ENCODE results near the gene KMT2C.
"Not testable (repeated sequence)": the region's sequence is repeated elsewhere in the genome, so short reads cannot be mapped to it uniquely, and the experiment has no call there.

The KMT2C gene

GRCh38 chr7:152399344-152399743 lies 36.5 kb downstream of the KMT2C start:
- DNase-seq: no peak

GRCh38 chr7:152395112-152395511 lies 40.7 kb downstream of the KMT2C start:
- no peak for DNase-seq

GRCh38 chr7:152394214-152394613 lies 41.6 kb downstream of the KMT2C start:
- DNase-seq: not testable (repeated sequence)

DNA sequence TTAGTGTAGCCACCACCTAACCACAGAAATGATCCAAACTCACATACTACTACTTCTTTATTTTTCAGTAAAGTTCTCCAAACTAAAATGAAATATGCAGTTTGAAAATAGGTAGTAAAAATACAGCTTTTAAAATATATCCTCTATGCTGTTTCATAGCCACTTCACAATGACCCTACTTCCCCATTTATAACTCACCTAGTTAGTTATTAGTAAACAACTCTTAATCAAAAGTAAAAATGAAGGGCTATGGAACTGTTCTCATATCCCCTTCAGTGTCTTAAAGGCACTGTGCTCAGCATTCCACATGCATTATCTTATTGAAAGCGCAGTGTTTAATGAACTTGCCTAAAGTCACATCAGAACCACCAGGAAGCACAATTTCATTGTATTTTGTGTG lies 43.5 kb downstream of the KMT2C start:
- no peak for DNase-seq

GRCh38 chr7:152386136-152386764 lies 49.6 kb downstream of the KMT2C start:
- not testable (repeated sequence) for DNase-seq

- not testable (repeated sequence) for DNase-seq
Observed at GRCh38 chr7:152384235-152385200, 51.3 kb downstream of the KMT2C start.

- DNase-seq: no peak
Observed at GRCh38 chr7:152383341-152384234, 52.2 kb downstream of the KMT2C start.

DNA sequence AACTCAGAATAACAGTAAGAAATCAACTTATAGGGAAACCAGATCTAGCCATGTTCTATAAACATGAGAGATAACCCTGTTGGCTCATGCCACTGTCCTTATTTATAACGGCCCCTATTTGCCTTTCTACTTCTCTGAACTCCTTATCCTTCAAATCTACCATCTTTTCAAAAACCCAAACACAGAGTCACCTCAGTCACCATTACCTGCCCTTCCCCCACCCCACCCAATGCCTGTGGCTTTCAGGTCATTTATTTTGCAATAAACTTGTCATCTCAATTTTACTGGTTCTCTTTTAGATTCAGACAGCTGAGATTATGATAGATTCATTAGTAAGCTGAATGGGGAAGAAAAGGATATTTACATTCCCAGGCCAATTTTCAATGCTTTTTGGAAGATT lies 53.6 kb downstream of the KMT2C start:
- DNase-seq: no peak

DNA sequence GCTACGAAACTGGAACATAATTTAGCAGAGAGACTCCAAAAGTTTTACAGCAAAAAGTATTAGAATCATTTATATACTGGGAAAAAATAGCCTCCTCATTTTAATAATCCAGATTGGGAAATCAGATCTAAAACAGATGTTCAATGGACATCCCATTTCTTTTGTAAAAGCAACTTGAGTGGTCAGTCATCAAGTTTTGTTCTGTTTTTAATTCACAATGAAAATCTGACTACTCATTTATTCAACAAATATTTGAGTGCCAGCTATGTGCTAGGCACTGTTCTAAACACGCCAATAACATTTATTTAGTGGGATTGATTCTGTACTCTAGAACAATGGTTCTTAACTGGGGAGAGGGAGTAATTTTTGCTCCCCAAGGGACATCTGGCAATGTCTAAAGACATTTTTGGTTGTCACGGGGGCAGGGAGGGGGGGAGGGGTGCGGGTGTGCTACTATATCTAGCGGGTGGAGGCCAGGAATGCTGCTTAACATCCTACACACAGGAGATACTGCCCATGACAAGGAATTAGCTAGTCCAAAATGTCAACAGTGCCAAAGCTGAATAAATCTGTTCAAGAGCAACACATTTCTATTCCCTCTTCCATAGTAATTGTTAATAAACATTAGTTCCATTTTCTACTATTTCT lies 54.7 kb downstream of the KMT2C start:
- DNase-seq: not testable (repeated sequence)

DNA sequence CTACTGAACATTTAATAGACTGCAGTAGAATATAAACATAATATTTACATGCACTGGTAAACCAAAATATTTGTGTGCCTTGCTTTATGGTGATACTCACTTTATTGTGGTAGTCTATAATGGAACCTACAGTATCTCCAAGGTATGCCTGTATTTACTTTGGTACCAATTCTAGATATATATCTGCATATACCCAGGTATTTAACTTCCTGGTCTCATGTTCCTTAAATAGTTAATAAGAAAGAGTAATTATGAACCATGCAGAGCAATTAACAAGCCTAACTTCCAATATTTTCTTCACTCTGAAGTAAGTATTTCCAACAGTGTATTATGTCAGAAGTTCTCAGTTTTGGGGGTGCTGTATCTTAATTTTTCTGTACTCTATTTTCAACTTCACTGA lies 57.3 kb downstream of the KMT2C start:
- DNase-seq: not testable (repeated sequence)

- DNase-seq: not testable (repeated sequence)
Observed at GRCh38 chr7:152376716-152377484, 58.9 kb downstream of the KMT2C start.

DNA sequence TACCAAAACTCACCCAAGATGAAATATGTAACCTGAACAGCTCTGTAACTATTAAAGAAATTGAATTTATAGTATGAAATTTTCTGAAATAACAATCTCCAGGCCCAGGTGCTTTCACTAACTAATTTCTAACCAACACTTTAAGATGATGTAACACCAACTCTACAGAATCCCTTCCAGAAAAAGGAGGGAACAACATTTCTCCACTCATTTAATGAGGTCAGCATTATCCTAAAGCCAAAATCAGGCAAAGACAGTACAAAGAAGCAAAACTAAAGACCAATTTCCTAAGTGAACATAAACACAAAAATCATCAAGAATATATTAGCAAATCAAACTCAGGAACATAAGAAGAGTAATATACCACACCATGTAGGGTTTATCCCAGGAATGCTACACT lies 65.5 kb downstream of the KMT2C start:
- no peak for DNase-seq

GRCh38 chr7:152369518-152369917 lies 66.3 kb downstream of the KMT2C start:
- no peak for DNase-seq

DNA sequence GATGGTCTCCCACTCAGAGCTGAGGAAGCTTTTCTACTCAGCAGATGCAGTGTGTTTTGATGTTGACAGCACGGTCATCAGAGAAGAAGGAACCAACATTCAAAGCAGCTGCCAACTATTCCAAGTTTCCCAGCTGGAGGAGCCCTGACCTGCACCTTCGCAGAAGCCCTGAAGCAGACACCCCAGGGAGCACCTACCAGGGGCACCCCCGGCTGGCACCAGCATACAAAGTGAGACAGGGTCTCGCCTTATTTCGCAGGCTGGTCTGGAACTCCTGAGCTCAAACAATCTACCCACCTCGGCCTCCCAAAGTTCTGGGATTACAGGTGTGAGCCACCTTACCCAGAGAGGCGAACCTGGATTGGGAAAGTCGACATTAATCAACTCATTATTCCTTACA lies 68.6 kb downstream of the KMT2C start:
- DNase-seq: no peak

DNA sequence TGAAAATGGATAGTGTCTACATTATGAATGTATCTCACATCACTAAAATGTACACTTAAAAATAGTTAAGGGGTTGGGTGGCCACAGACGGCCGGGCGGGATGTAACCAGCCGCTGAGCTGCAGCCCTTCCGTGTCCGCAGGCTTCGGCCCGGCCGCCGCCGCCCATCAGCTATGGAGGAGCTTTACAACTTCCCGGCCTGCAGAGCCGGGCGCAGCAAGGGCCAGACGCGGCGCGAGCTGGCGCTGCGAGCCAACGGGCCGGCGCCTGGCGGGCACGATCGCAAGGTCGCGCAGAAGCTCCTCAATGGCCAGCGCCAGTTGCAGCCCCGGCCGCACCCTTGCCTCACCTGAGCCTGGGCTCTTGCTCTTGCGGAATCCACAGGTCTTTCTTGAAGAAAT lies 69.1 kb downstream of the KMT2C start:
- no peak for DNase-seq

- DNase-seq: no peak
Observed at GRCh38 chr7:152365982-152366603, 69.7 kb downstream of the KMT2C start.

GRCh38 chr7:152363798-152364197 lies 72.0 kb downstream of the KMT2C start:
- no peak for DNase-seq

GRCh38 chr7:152362128-152362926 lies 73.5 kb downstream of the KMT2C start:
- DNase-seq: no peak

DNA sequence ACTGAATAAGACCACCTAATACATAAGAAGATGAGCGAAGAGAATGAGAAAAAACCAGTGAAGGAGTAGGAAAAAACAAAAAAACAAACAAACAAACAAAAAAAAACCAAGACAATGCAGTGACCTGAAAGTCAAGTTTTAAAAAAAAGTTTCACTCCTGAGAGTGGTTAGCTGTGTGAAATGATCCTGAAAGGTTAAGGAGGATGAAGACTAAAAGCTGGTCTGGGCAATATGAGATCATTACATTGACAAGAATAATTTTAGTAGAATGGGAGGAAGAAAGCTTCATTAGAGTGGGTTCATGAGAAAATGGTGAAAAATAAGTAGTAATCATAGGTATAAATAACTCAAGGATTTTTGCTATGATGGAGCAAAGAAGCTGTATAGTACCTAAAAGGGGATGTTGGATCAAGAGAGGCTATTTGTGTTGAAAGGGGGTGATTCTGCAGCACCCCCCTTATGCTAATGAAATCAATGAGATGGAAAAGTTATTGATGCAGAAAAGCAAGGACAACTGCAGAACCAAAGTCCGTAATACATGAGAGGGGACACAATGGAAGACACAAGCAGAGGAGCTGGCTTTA lies 80.2 kb downstream of the KMT2C start:
- DNase-seq: no peak

DNA sequence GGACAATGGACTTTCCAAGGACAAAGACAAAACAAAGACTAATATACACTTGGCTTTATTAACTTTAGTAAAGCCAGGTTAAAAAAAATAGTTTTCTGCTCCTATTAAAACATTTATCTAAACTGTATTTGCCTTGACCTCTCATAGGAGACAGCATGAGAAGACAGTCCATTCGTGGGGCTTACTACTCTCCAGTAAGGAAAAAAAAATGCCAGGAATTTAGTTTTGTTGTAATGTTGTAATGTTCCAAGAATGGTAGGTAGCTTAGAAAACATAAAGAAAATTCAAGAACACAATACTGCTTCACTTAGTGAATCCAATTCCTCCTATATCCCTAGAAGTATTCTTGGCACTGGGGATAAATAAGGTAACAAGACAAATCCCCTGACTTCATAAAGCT lies 81.7 kb downstream of the KMT2C start:
- no peak for DNase-seq

Measured in NCI-H446 (cell line).